Thyroid gland (tissue), 4 donors: Measurements from ENCODE around the gene NIPBL. TPM values are rescaled to one million over a fixed set of nuclear protein-coding genes. Genes with fewer than 3 reads are reported as not detected.
"Not testable (repeated sequence)": the region's sequence is repeated elsewhere in the genome, so short reads cannot be mapped to it uniquely, and the experiment has no call there.

Experiments
- DNase-seq, 2 donors: peaks; one replicate each; pipeline ENCODE4 v3.0.0-alpha.2; 2019
- H3K27ac ChIP-seq, 3 donors: fragments of 200-600 bp; sonication (generic); 1 replicate in 2 of 3; 2 replicates in 1 of 3; pipeline ENCODE4 v1.5.1; 2016 to 2019; ENCODE audit warnings: mild to moderate bottlenecking in 1 of 3, moderate library complexity in 1 of 3
- H3K27me3 ChIP-seq: fragments of 200-600 bp; sonication (generic); one replicate; pipeline ENCODE4 v1.5.1; 2019
- H3K36me3 ChIP-seq, 2 donors: fragments of 200-600 bp; sonication (generic); one replicate each; pipeline ENCODE4 v1.5.1; 2016 to 2019
- H3K4me1 ChIP-seq, 2 donors: fragments of 200-600 bp; sonication (generic); one replicate each; pipeline ENCODE4 v1.5.1; 2017 to 2019
- H3K4me3 ChIP-seq, 3 donors: fragments of 200-600 bp; sonication (generic); replicated peaks in 1 of 3; 1 replicate in 2 of 3; 2 replicates in 1 of 3; pipeline ENCODE4 v1.5.1; 2016; ENCODE audit warnings: mild to moderate bottlenecking in 1 of 3
- H3K9me3 ChIP-seq: fragments of 200-600 bp; sonication (generic); one replicate; pipeline ENCODE4 v1.5.1; 2017
- CTCF ChIP-seq, 6 experiments: fragments of 200-600 bp in 3 of 6; fragments of 450-650 bp in 3 of 6; sonication (generic) in 3 of 6; IDR thresholded peaks; one replicate each; pipeline ENCODE4 v1.5.1; 2016 to 2019; ENCODE audit warnings: antibody characterized with exemption in 6 of 6, mild to moderate bottlenecking in 2 of 6, inconsistent platforms in 1 of 6, moderate library complexity in 1 of 6
- POLR2A ChIP-seq, 2 donors: fragments of 450-650 bp; IDR thresholded peaks; one replicate each; pipeline ENCODE4 v1.6.1; 2017; ENCODE audit warnings: antibody characterized with exemption in 2 of 2, mild to moderate bottlenecking in 2 of 2, moderate library complexity in 1 of 2
- WGBS, 2 donors: methylation state at CpG; one replicate each; pipeline ENCODE4 v1.1.5; 2017; 5-methylcytosine and 5-hydroxymethylcytosine counted together
- intact Hi-C: fragments of 100-400 bp; cut with DNase I; formaldehyde crosslinking; loops from one replicate; pipeline ENCODE4 v1.15.1; 2023
- total RNA-seq, 4 donors: library from RNA; depleted of rRNA; stranded (reverse); fragments of >200 nt; gene quantifications; one replicate each; pipeline ENCODE4 v1.2.3, GENCODE V29; 2016

NIPBL gene
- total RNA-seq, 4 donors from 2014 or later: 62.1 to 145 (median 87.8) TPM

GRCh38 chr5:36841677-36842076 is 34.9 kb upstream of the NIPBL start:
- TF ChIP-seq CTCF (IDR thresholded peaks at IDR 0.05) (no peak), POLR2A (IDR thresholded peaks at IDR 0.05) (no peak)
- 64 to 65% methylated on average over 1 of the region's 1 CpG for WGBS, 2 donors
- H3K36me3 ChIP-seq: no peaks in the 10 kb centered on the region
- no peaks in the 10 kb centered on the region for H3K4me1 ChIP-seq
- H3K27me3 ChIP-seq: no peaks in the 10 kb centered on the region
- intact Hi-C loops: no loop called here
- no peak overlapping the region for H3K4me3 ChIP-seq
- no peak for DNase-seq
- H3K9me3 ChIP-seq: no peaks in the 10 kb centered on the region
- no peak overlapping the region for H3K27ac ChIP-seq

- intact Hi-C loops: no loop called here
- no peak overlapping the region for H3K27ac ChIP-seq
- no peak overlapping the region for H3K4me3 ChIP-seq
- no peaks in the 10 kb centered on the region for H3K27me3 ChIP-seq
- no peaks in the 10 kb centered on the region for H3K4me1 ChIP-seq
- WGBS, 2 donors: 38 to 45% methylated on average over 1 of the region's 1 CpG
- TF ChIP-seq CTCF (IDR thresholded peaks at IDR 0.05) (no peak), POLR2A (IDR thresholded peaks at IDR 0.05) (no peak)
- DNase-seq: no peak
- H3K9me3 ChIP-seq: no peaks in the 10 kb centered on the region
- no peaks in the 10 kb centered on the region for H3K36me3 ChIP-seq
These were observed 34.5 kb upstream of the NIPBL start for GRCh38 chr5:36842087-36842486.

- Histone ChIP-seq H3K36me3 (no peaks in the 10 kb centered on the region), H3K27ac (no peak overlapping the region), H3K9me3 (no peaks in the 10 kb centered on the region), H3K27me3 (no peaks in the 10 kb centered on the region), H3K4me3 (no peak overlapping the region), H3K4me1 (no peaks in the 10 kb centered on the region)
- WGBS, 2 donors: 73 to 76% methylated on average over 5 of the region's 5 CpGs
- no peak for TF ChIP-seq CTCF (IDR thresholded peaks at IDR 0.05)
- no peak for TF ChIP-seq POLR2A (IDR thresholded peaks at IDR 0.05)
- DNase-seq: no peak
- intact Hi-C loops: no loop called here
These were observed 32.3 kb upstream of the NIPBL start for GRCh38 chr5:36844305-36844704.

- DNase-seq, H3K36me3 ChIP-seq, H3K27ac ChIP-seq, intact Hi-C loops, H3K27me3 ChIP-seq, H3K4me3 ChIP-seq, H3K4me1 ChIP-seq, H3K9me3 ChIP-seq: not testable (repeated sequence)
- 93 to 95% methylated on average over 3 of the region's 3 CpGs for WGBS, 2 donors
These were observed 28.0 kb upstream of the NIPBL start for GRCh38 chr5:36848545-36848944.

GRCh38 chr5:36852903-36853302 is 23.7 kb upstream of the NIPBL start:
- H3K27ac ChIP-seq, H3K36me3 ChIP-seq, DNase-seq, H3K4me3 ChIP-seq, H3K9me3 ChIP-seq, H3K4me1 ChIP-seq, H3K27me3 ChIP-seq, intact Hi-C loops: not testable (repeated sequence)
- whole genome bisulfite sequencing, 2 donors: 98 to 99% methylated on average over 6 of the region's 6 CpGs

GRCh38 chr5:36854402-36855140 is 22.0 kb upstream of the NIPBL start:
- no peaks in the 10 kb centered on the region for H3K9me3 ChIP-seq
- no peak for TF ChIP-seq POLR2A (IDR thresholded peaks at IDR 0.05)
- intact Hi-C loops: no loop called here
- no peak for DNase-seq
- no peak overlapping the region for H3K4me3 ChIP-seq
- no peaks in the 10 kb centered on the region for H3K36me3 ChIP-seq
- H3K27ac ChIP-seq: no peak overlapping the region
- 81 to 84% methylated on average over 16 of the region's 16 CpGs for WGBS, 2 donors
- H3K27me3 ChIP-seq: no peaks in the 10 kb centered on the region
- H3K4me1 ChIP-seq: no peaks in the 10 kb centered on the region
